ENCODE measurements around the gene PSEN2. TPM values are rescaled to one million over a fixed set of nuclear protein-coding genes. Genes with fewer than 3 reads are reported as not detected.

Gene PSEN2
- total RNA-seq, 2 experiments from 2014 or later: 0.48 to 1.7 TPM

DNA sequence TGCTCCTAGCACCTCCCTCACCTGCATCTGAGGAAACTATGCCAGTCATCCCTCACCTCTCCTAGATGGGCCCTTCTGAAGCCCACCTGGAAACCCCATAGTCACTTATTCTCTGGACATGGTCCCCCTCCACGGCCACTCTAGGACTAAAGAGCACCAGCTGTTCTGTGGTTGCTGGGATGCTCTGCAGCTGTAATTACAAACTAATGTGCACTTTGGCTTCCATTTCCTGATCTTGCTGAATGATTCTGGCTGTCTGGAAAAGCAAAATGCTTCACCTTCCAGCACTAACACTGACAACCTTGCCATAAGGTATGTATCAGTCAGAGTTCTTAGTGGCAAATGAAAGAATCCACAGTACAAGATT, 48.7 kb upstream of the PSEN2 start:
- POLR2A ChIA-PET: no interaction called here
- Histone ChIP-seq H3K4me2 (ENCODE audit: low read length) (no peak overlapping the region), H3K4me3 (ENCODE audit: low read depth, low read length, poor library complexity, severe bottlenecking) (no peak overlapping the region), H2AFZ (ENCODE audit: low read length) (no peak overlapping the region), H3K79me2 (ENCODE audit: insufficient read depth, low read depth, low read length) (no peaks in the 10 kb centered on the region), H3K36me3 (ENCODE audit: insufficient read depth, low read length) (no peaks in the 10 kb centered on the region), H3K9me2 (ENCODE audit: insufficient read depth, low read length) (no peaks in the 10 kb centered on the region), H3K4me1 (ENCODE audit: insufficient read depth, low read length, poor library complexity, severe bottlenecking) (peaks cover 41% of the 10 kb centered on the region), H3K9me3 (ENCODE audit: low read length) (no peaks in the 10 kb centered on the region), H4K20me1 (ENCODE audit: insufficient read depth, low read length) (no peaks in the 10 kb centered on the region), H3K27ac (ENCODE audit: low read depth, low read length, poor library complexity, severe bottlenecking) (no peak overlapping the region)
- intact Hi-C loops (cut with micrococcal nuclease; ENCODE audit: unreplicated experiment): no loop called here
- TF ChIP-seq CTCF (conservative IDR thresholded peaks at IDR 0.05; ENCODE audit: low read length): no peak
- TF ChIP-seq EZH2phosphoT487 (IDR thresholded peaks at IDR 0.05; ENCODE audit: borderline replicate concordance, low read depth, low read length): no peak
- no peak for DNase-seq (ENCODE audit: low spot score)
- BruUV-seq (replicated peaks): no TSS peak
- CTCF ChIA-PET (ENCODE audit: unreplicated experiment): no interaction called here

- Histone ChIP-seq H3K36me3 (ENCODE audit: insufficient read depth, low read length) (no peaks in the 10 kb centered on the region), H3K4me3 (ENCODE audit: low read depth, low read length, poor library complexity, severe bottlenecking) (no peak overlapping the region), H4K20me1 (ENCODE audit: insufficient read depth, low read length) (no peaks in the 10 kb centered on the region), H2AFZ (ENCODE audit: low read length) (peak overlapping the region; percentile 13; the same call in 1 of the 2 replicates), H3K9me3 (ENCODE audit: low read length) (no peaks in the 10 kb centered on the region), H3K4me1 (ENCODE audit: insufficient read depth, low read length, poor library complexity, severe bottlenecking) (peaks cover 55% of the 10 kb centered on the region), H3K4me2 (ENCODE audit: low read length) (peak overlapping the region; percentile 13; the same call in 1 of the 2 replicates), H3K9me2 (ENCODE audit: insufficient read depth, low read length) (no peaks in the 10 kb centered on the region), H3K79me2 (ENCODE audit: insufficient read depth, low read depth, low read length) (no peaks in the 10 kb centered on the region), H3K27ac (ENCODE audit: low read depth, low read length, poor library complexity, severe bottlenecking) (no peak overlapping the region)
- no TSS peak for BruUV-seq (replicated peaks)
- peak; percentile 59 for DNase-seq (ENCODE audit: low spot score)
- TF ChIP-seq EZH2phosphoT487 (IDR thresholded peaks at IDR 0.05; ENCODE audit: borderline replicate concordance, low read depth, low read length) (no peak), CTCF (conservative IDR thresholded peaks at IDR 0.05; ENCODE audit: low read length) (no peak)
- ChIA-PET POLR2A (interaction anchor here (0.7 to 1.4 kb wide), 4 partner anchors 59 to 131 kb away, joined by 3 to 4 read pairs (median 4); no protein-coding TSS in a partner anchor), CTCF (ENCODE audit: unreplicated experiment) (interaction anchor here (1.4 kb wide), 1 partner anchor 87 kb away, joined by 3 read pairs; no protein-coding TSS in a partner anchor)
- intact Hi-C loops (cut with micrococcal nuclease; ENCODE audit: unreplicated experiment): no loop called here
Observed at GRCh38 chr1:226823643-226824042, 46.8 kb upstream of the PSEN2 start.

- Histone ChIP-seq H3K27ac (ENCODE audit: low read depth, low read length, poor library complexity, severe bottlenecking) (no peak overlapping the region), H3K9me3 (ENCODE audit: low read length) (no peaks in the 10 kb centered on the region), H3K4me3 (ENCODE audit: low read depth, low read length, poor library complexity, severe bottlenecking) (no peak overlapping the region), H3K79me2 (ENCODE audit: insufficient read depth, low read depth, low read length) (no peaks in the 10 kb centered on the region), H3K36me3 (ENCODE audit: insufficient read depth, low read length) (no peaks in the 10 kb centered on the region), H2AFZ (ENCODE audit: low read length) (peak overlapping the region; percentile 51; the same call in 1 of the 2 replicates), H4K20me1 (ENCODE audit: insufficient read depth, low read length) (no peaks in the 10 kb centered on the region), H3K9me2 (ENCODE audit: insufficient read depth, low read length) (no peaks in the 10 kb centered on the region), H3K4me2 (ENCODE audit: low read length) (peak overlapping the region; percentile 13), H3K4me1 (ENCODE audit: insufficient read depth, low read length, poor library complexity, severe bottlenecking) (peaks cover 55% of the 10 kb centered on the region)
- intact Hi-C loops (cut with micrococcal nuclease; ENCODE audit: unreplicated experiment): loop anchor here (5.0 kb wide), 2 partner anchors 63 to 138 kb away; no protein-coding TSS in a partner anchor
- POLR2A ChIA-PET: interaction anchor here (0.7 to 2.2 kb wide), 3 partner anchors 79 to 182 kb away, joined by 3 to 8 read pairs (median 4); no protein-coding TSS in a partner anchor
- no TSS peak for BruUV-seq (replicated peaks)
- no peak for DNase-seq (ENCODE audit: low spot score)
- CTCF ChIA-PET (ENCODE audit: unreplicated experiment): interaction anchor here (0.6 kb wide), 2 partner anchors 119 to 300 kb away, joined by 3 to 5 read pairs; no protein-coding TSS in a partner anchor
- TF ChIP-seq CTCF (conservative IDR thresholded peaks at IDR 0.05; ENCODE audit: low read length): no peak
- TF ChIP-seq EZH2phosphoT487 (IDR thresholded peaks at IDR 0.05; ENCODE audit: borderline replicate concordance, low read depth, low read length): no peak
Observed at GRCh38 chr1:226825037-226825745, 45.2 kb upstream of the PSEN2 start.
